Upper lobe of left lung (tissue), 6 donors: Measurements from ENCODE around the gene SSBP3. TPM values are rescaled to one million over a fixed set of nuclear protein-coding genes. Genes with fewer than 3 reads are reported as not detected.

ENCODE experiments used
- ATAC-seq, 2 donors: fragments of 200-7000 bp; cut with Tn5 transposase; one replicate each; pipeline ENCODE4 v1.9.1; 2022; ENCODE audit warnings: mild to moderate bottlenecking in 2 of 2, moderate library complexity in 2 of 2; ENCODE audit not compliant: low FRiP score in 2 of 2
- DNase-seq, 2 donors: peaks; one replicate each; pipeline ENCODE4 v3.0.0-alpha.2; 2019 to 2020
- H3K27ac ChIP-seq, 4 donors: fragments of 200-600 bp; sonication (generic); one replicate each; pipeline ENCODE4 v1.5.1; 2016 to 2019
- H3K27me3 ChIP-seq, 4 donors: fragments of 200-600 bp; sonication (generic); one replicate each; pipeline ENCODE4 v1.5.1; 2017 to 2019
- H3K36me3 ChIP-seq, 4 donors: fragments of 200-600 bp; sonication (generic); one replicate each; pipeline ENCODE4 v1.5.1; 2016 to 2019
- H3K4me1 ChIP-seq, 4 donors: fragments of 200-600 bp; sonication (generic); one replicate each; pipeline ENCODE4 v1.5.1; 2018 to 2019
- H3K4me3 ChIP-seq, 4 donors: fragments of 200-600 bp; sonication (generic); one replicate each; pipeline ENCODE4 v1.5.1; 2017 to 2019; ENCODE audit warnings: mild to moderate bottlenecking in 2 of 4, moderate library complexity in 1 of 4
- H3K9me3 ChIP-seq, 4 donors: fragments of 200-600 bp; sonication (generic); one replicate each; pipeline ENCODE4 v1.5.1; 2018 to 2019
- CTCF ChIP-seq, 6 experiments: fragments of 450-650 bp in 4 of 6; fragments of 200-600 bp in 2 of 6; sonication (generic) in 2 of 6; IDR thresholded peaks; one replicate each; pipeline ENCODE4 v1.5.1; 2016 to 2019; ENCODE audit warnings: antibody characterized with exemption in 6 of 6
- EP300 ChIP-seq, 4 donors: sonication (generic); formaldehyde crosslinking; IDR thresholded peaks; one replicate each; pipeline ENCODE4 v1.5.1; 2017; ENCODE audit warnings: antibody characterized with exemption in 4 of 4, control low read depth in 2 of 4
- POLR2A ChIP-seq, 4 donors: fragments of 450-650 bp; IDR thresholded peaks; one replicate each; pipeline ENCODE4 v1.5.1; 2016 to 2017; ENCODE audit warnings: antibody characterized with exemption in 4 of 4, mild to moderate bottlenecking in 2 of 4
- POLR2AphosphoS5 ChIP-seq, 2 donors: sonication (generic); formaldehyde crosslinking; IDR thresholded peaks; one replicate each; pipeline ENCODE4 v1.5.1; 2017; ENCODE audit warnings: antibody characterized with exemption in 2 of 2
- WGBS, 2 donors: methylation state at CpG; one replicate each; pipeline ENCODE4 v1.1.5; 2017 to 2018; 5-methylcytosine and 5-hydroxymethylcytosine counted together
- total RNA-seq, 6 donors: library from RNA; depleted of rRNA in 4 of 6; stranded (reverse); fragments of >200 nt in 4 of 6; gene quantifications; one replicate each; pipeline versions ENCODE4 v1.1.0 to v1.2.1, GENCODE V29; 2016 to 2021
- donor health status: DM: no; HTN: no; CAD: no; lungs with moderate emphysema.
- donor health status: DM: no; HTN: yes; CAD: no; lungs with severe emphysema.

Gene SSBP3
- total RNA-seq, 6 donors from 2014 or later, result 17.8 to 35.6 (median 26.4) TPM

DNA sequence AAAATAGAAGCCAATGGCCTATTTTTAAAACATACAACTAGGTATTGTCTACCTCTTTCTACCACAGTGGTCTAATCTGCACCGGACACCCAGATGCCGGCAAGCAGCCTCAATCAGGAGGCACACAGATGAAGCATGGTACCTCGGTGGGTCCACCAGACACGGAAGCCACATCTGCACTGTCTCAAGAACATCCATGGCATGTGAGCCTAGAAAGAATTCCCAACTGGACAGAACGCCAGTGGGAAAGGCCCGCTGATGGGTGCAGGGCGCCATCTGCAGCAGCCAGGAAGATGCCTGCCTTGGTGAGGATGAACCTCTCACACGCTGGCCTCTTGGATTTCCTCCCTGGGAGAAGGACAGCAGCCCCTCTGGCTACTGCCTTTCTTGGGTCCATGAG lies 126.7 kb downstream of the SSBP3 start:
- WGBS, 2 donors, result 95 to 100% methylated on average over 3 to 8 of the region's 8 CpGs
- no peaks in the 10 kb centered on the region for H3K9me3 ChIP-seq
- H3K4me1 ChIP-seq, result peaks cover 47 to 65% (median 56%) of the 10 kb centered on the region in 4 donors
- ATAC-seq (no peak), DNase-seq (no peak)
- no peak for TF ChIP-seq POLR2AphosphoS5 (IDR thresholded peaks at IDR 0.05)
- TF ChIP-seq CTCF (IDR thresholded peaks at IDR 0.05), result no peak
- no peak for TF ChIP-seq POLR2A (IDR thresholded peaks at IDR 0.05)
- no peak for TF ChIP-seq EP300 (IDR thresholded peaks at IDR 0.05)
- no peaks in the 10 kb centered on the region for H3K27me3 ChIP-seq
- H3K4me3 ChIP-seq, result no peak overlapping the region
- H3K36me3 ChIP-seq, result peaks cover 0 to 7% (median 1%) of the 10 kb centered on the region in 4 donors
- H3K27ac ChIP-seq, result peak overlapping the region; percentile 72 to 93 (median 86)

DNA sequence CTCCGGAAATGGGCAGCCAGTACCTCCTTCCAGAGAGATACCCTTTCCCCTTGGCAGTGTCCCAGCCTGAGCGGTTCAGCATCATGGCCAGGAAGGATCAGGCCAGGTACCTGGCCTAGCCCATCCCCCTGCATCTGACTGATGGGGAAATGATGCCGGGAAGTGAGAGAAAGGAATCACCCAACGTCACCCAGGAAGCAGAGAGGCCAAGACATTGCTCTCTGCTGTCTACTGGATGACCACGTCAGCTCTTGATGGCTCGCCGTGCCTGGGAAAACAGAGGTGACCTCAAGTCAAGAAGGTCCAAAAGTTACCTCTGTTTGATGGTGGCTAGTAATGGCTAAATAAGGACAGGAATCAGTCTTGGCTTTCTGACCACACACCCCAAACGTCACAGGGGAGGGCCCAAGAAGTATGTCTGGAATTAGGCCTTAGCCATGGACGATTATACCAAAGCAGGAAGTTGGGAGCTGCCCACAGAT lies 127.2 kb downstream of the SSBP3 start:
- WGBS, 2 donors, result 63 to 71% methylated on average over 7 to 9 of the region's 9 CpGs
- Histone ChIP-seq H3K4me3 (no peak overlapping the region), H3K27me3 (no peaks in the 10 kb centered on the region), H3K4me1 (peaks cover 52 to 70% (median 61%) of the 10 kb centered on the region in 4 donors), H3K36me3 (peaks cover 0 to 7% (median 1%) of the 10 kb centered on the region in 4 donors), H3K9me3 (no peaks in the 10 kb centered on the region), H3K27ac (peak overlapping the region; percentile 72 to 93 (median 86))
- ATAC-seq, result no peak
- no peak for DNase-seq
- TF ChIP-seq POLR2A (IDR thresholded peaks at IDR 0.05) (no peak), EP300 (IDR thresholded peaks at IDR 0.05) (no peak), POLR2AphosphoS5 (IDR thresholded peaks at IDR 0.05) (no peak), CTCF (IDR thresholded peaks at IDR 0.05) (no peak)

DNA sequence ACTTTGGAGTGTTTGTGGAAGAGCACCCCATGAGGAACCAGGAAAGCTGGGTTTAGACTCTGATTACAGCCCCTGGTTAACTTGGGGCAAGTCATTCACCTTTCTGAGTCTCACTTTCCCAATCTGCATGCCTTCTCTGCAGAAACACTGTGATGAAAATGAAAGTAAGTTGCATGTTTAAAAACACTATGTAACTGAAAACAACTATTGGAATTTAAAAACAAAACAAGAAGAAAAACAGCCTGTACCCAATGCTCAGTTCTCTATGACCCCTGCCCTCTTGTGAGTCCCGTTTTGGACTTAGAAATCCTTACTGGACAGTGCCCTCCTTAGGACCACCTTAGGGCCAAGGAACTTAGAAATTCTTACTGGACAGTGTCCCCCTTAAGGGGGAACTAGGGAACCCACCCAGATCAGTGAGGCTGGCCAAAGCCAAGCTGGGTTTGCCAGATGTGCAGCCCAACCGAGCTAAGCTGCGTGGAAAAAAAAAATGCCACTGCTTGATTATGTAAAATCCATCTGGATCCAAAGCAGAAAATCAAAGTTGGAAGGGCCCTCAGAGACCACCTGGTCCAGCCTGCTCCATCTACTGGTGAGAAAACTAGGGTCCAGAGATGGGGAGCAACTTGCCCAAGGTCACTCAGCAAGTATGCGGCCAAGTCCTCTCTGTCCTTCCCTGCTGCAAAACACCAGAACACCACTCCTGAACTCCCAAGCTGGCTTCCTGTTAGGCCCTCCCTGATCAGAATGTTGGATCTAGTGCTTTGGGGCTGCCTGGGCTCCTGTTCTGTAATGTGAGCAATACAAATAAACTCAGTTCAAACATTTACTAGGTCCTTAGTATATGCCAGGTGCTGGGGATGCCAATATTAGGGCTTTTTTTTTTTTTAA lies 128.5 kb downstream of the SSBP3 start:
- H3K4me1 ChIP-seq, result peaks cover 58 to 72% (median 64%) of the 10 kb centered on the region in 4 donors
- H3K27me3 ChIP-seq, result no peaks in the 10 kb centered on the region
- TF ChIP-seq POLR2AphosphoS5 (IDR thresholded peaks at IDR 0.05), result peak in 1 of 2 donors; percentile 12
- TF ChIP-seq EP300 (IDR thresholded peaks at IDR 0.05), result peak in 2 of 4 donors; percentile 13 to 43
- no peak for TF ChIP-seq CTCF (IDR thresholded peaks at IDR 0.05)
- no peak for TF ChIP-seq POLR2A (IDR thresholded peaks at IDR 0.05)
- no peak overlapping the region for H3K4me3 ChIP-seq
- ATAC-seq, result peak in 1 of 2 donors; percentile 5
- peaks cover 0 to 7% (median 1%) of the 10 kb centered on the region in 4 donors for H3K36me3 ChIP-seq
- H3K27ac ChIP-seq, result peak overlapping the region; percentile 81 to 93 (median 86)
- 45 to 53% methylated on average over 4 of the region's 4 CpGs for WGBS, 2 donors
- no peak for DNase-seq
- no peaks in the 10 kb centered on the region for H3K9me3 ChIP-seq

GRCh38 chr1:54276617-54277450 lies 129.4 kb downstream of the SSBP3 start:
- DNase-seq (no peak), ATAC-seq (no peak)
- Histone ChIP-seq H3K4me3 (no peak overlapping the region), H3K27ac (peak overlapping the region; percentile 81 to 93 (median 86)), H3K27me3 (no peaks in the 10 kb centered on the region), H3K4me1 (peaks cover 61 to 70% (median 62%) of the 10 kb centered on the region in 4 donors), H3K9me3 (no peaks in the 10 kb centered on the region), H3K36me3 (peaks cover 0 to 7% (median 1%) of the 10 kb centered on the region in 4 donors)
- no peak for TF ChIP-seq CTCF (IDR thresholded peaks at IDR 0.05)
- TF ChIP-seq POLR2AphosphoS5 (IDR thresholded peaks at IDR 0.05), result no peak
- no peak for TF ChIP-seq POLR2A (IDR thresholded peaks at IDR 0.05)
- no peak for TF ChIP-seq EP300 (IDR thresholded peaks at IDR 0.05)
- WGBS, 2 donors, result 84 to 89% methylated on average over 11 of the region's 11 CpGs
